WI38 (cell line): ENCODE data around the gene ARHGDIB.

Experiments
- H3K4me3 ChIP-seq: 2 replicates; pipeline ENCODE4 v1.5.1; 2011; ENCODE audit warnings: low read depth, mild to moderate bottlenecking, control low read depth, low read length
- CTCF ChIP-seq: IDR thresholded peaks from 2 replicates; pipeline ENCODE4 v1.5.1; 2012; ENCODE audit warnings: low read depth, mild to moderate bottlenecking, control low read depth, low read length

Gene ARHGDIB

GRCh38 chr12:14993117-14993516, 31.7 kb upstream of the ARHGDIB start:
- TF ChIP-seq CTCF = no peak
- no peak overlapping the region for H3K4me3 ChIP-seq

DNA sequence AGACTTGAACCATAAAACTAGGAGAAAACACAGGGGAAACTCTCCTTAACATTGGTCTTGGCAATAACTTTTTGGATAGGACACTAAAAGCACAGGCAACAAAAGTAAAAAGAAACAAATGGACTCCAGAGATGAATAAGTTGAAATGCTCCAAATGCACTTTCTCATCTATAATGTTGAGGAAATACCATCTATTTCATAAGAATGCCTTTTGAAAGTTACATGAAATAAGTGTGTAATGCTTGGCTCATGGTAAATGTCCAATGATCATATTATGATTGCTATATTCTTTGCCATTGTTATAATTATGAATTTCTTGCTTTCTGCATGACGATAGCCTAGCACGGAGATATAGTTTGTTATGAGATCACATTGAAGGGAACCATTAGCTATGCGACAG, 31.3 kb upstream of the ARHGDIB start:
- no peak for TF ChIP-seq CTCF
- H3K4me3 ChIP-seq = no peak overlapping the region

- H3K4me3 ChIP-seq = no peak overlapping the region
- no peak for TF ChIP-seq CTCF
Measured at GRCh38 chr12:14991069-14991468, 29.7 kb upstream of the ARHGDIB start.

GRCh38 chr12:14989790-14990189, 28.4 kb upstream of the ARHGDIB start:
- TF ChIP-seq CTCF = no peak
- H3K4me3 ChIP-seq = no peak overlapping the region

DNA sequence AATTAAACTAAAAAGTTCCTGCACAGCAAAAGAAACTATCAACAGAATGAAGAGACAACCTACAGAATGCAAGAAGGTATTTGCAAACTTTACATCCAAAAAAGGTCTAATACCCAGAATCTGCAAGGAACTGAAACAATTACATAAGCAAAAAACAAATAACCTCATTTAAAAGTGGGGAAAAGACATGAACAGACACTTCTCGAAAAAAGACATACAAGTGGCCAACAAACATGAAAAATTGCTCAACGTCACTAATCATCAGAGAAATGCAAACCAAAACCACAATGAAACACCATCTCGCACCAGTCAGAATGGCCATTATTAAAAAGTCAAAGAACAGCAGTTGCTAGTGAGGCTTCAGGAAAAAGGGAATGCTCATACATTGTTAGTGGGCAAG, 26.6 kb upstream of the ARHGDIB start:
- no peak for TF ChIP-seq CTCF
- no peak overlapping the region for H3K4me3 ChIP-seq

DNA sequence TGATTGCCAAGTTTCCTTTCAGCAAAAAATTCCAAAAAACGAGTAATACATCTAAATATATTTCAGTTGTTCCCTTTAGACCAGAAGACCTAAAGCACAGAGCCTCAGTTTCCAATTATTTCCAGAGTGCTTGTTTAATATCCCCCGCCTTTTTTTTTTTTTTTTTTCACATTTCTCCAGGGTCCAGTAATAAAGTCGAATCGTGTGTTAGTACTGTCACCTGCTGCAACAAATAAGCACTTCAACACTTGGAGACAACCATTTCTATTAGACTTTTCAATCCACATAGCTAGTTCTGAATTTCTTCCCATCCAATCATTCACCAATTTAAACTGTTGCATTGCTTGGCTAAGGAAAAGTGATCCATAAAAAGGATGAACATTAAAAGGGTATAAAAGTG, 25.0 kb upstream of the ARHGDIB start:
- H3K4me3 ChIP-seq = no peak overlapping the region
- TF ChIP-seq CTCF = no peak

- TF ChIP-seq CTCF = no peak
Measured at GRCh38 chr12:14984766-14985285, 23.4 kb upstream of the ARHGDIB start.

More at GRCh38 chr12:14984766-14985285, 23.4 kb upstream of the ARHGDIB start:
- no peak overlapping the region for H3K4me3 ChIP-seq
